ENCODE data around the gene HOXA5.

The HOXA5 gene

DNA sequence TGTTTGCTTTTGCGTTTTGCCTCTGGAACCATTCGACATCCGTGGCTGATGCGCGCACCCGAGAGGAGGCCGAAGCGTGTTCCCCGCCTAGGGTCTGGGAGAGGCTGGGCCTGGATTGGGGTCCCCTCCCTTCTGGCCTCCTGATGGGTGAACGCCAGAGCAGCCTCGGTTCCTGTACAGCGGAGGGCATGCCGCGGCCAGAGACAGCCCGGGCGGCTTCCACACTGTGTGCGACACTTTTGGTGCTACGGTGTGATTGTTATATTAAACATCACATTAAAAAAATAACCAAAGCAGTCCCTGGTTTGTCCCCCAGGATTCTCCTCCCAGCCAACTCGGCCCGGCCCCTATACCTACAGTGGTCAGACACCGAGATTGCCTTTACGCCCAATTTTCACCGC, 16.7 kb upstream of the HOXA5 start (continued):
- no peak for TF ChIP-seq ZNF473 (tag by site-specific recombination; IDR thresholded peaks at IDR 0.05)
- no peak for TF ChIP-seq ZNF133 (tag by site-specific recombination; IDR thresholded peaks at IDR 0.05)

DNA sequence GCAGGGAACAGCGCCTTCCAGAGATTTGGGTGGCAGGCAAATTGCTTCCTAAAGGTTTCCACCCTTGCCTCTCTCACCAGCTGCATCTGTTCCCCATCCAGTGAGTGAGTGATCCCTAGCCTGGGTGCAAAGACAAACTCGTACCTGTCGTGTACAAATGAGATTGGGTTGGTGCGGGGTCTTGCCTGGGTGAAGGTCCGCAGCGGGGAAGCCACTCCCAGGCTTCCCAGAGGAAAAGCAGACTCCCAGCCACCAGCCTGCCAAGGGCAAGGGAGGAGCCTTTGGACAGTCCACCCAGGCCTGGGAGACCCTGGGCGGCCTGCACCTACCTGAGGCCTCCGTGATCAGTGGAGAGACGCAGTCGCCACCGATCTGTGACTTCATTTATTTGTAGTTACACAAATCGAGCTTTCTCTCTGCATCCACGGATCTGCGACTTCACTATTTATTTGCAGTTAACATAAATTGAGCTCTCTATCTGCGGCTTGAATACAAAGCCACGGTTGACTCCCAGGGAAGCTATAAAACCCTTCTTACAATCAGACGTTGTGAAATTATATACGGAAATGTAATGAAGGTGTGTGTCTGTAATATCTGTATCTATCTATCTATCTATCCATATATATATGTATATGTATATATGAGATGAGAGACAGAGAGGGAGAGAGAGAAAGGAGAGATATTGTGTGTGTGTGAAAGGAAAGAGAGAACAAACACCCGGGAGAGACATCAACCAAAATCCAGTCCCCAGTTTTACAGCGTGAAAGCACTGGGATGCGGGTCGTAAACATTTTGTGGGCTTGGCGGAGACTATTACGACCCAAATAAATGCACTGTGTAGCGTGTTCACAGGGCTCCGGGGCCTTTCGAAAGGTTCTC, 16.0 kb upstream of the HOXA5 start:
- H3K4me3 ChIP-seq (ENCODE audit: low read depth, low read length) = no peak overlapping the region
- no peaks in the 10 kb centered on the region for H3K9me3 ChIP-seq (ENCODE audit: control insufficient read depth, insufficient read depth, low read depth, low read length)
- POLR2A ChIA-PET = interaction anchor here (0.6 to 1.5 kb wide), 5 partner anchors 10 to 876 kb away, joined by 3 to 5 read pairs (median 4); partner anchors contain the start of genes HOXA11, HOXA5 and HOXA6
- no peak for TF ChIP-seq ZNF530 (tag by site-specific recombination; IDR thresholded peaks at IDR 0.05; ENCODE audit: low read depth)
- TF ChIP-seq IKZF3 (tag by site-specific recombination; IDR thresholded peaks at IDR 0.05) = peak; percentile 59; the same call in 1 of the 2 replicates
- 0 out of 2 replicates have a peak, but pooled peaks have one; percentile 38 for TF ChIP-seq ZFP37 (tag by site-specific recombination; IDR thresholded peaks at IDR 0.05)
- no peak for TF ChIP-seq ZNF16 (tag by site-specific recombination; IDR thresholded peaks at IDR 0.05; ENCODE audit: low read depth)
- TF ChIP-seq WT1 (tag by site-specific recombination; IDR thresholded peaks at IDR 0.05) = 0 out of 2 replicates have a peak, but pooled peaks have one; percentile 34
- peak; percentile 37; the same call in 1 of the 2 replicates for TF ChIP-seq ZNF843 (tag by site-specific recombination; IDR thresholded peaks at IDR 0.05)
- TF ChIP-seq, protein P1, sequence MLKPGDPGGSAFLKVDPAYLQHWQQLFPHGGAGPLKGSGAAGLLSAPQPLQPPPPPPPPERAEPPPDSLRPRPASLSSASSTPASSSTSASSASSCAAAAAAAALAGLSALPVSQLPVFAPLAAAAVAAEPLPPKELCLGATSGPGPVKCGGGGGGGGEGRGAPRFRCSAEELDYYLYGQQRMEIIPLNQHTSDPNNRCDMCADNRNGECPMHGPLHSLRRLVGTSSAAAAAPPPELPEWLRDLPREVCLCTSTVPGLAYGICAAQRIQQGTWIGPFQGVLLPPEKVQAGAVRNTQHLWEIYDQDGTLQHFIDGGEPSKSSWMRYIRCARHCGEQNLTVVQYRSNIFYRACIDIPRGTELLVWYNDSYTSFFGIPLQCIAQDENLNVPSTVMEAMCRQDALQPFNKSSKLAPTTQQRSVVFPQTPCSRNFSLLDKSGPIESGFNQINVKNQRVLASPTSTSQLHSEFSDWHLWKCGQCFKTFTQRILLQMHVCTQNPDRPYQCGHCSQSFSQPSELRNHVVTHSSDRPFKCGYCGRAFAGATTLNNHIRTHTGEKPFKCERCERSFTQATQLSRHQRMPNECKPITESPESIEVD (tag by site-specific recombination; IDR thresholded peaks at IDR 0.05) = peak; percentile 39; the same call in 1 of the 2 replicates
- TF ChIP-seq KLF10 (tag by site-specific recombination; IDR thresholded peaks at IDR 0.05) = 0 out of 2 replicates have a peak, but pooled peaks have one; percentile 42
- no peak for TF ChIP-seq ZNF571 (tag by site-specific recombination; IDR thresholded peaks at IDR 0.05)
- no peak for TF ChIP-seq ZNF510 (tag by site-specific recombination; IDR thresholded peaks at IDR 0.05; ENCODE audit: insufficient replicate concordance)
- peak; percentile 66 for TF ChIP-seq ZNF366 (tag by site-specific recombination; conservative IDR thresholded peaks at IDR 0.05)
- 0 out of 2 replicates have a peak, but pooled peaks have one; percentile 18 for TF ChIP-seq ZXDB (tag by site-specific recombination; IDR thresholded peaks at IDR 0.05)
- TF ChIP-seq ZBTB48 (tag by site-specific recombination; IDR thresholded peaks at IDR 0.05) = peak; percentile 68
- CTCF ChIA-PET = interaction anchor here (0.6 to 1.6 kb wide), 14 partner anchors 10 to 1309 kb away, joined by 3 to 9 read pairs (median 4); no protein-coding TSS in a partner anchor
- H3K27ac ChIP-seq (ENCODE audit: extremely low read depth, low read depth, low read length) = peak overlapping the region; percentile 100
- H3K36me3 ChIP-seq (ENCODE audit: control insufficient read depth in 2 of 2, insufficient read depth in 1 of 2, low read length in 2 of 2) = peaks cover 18 to 23% of the 10 kb centered on the region in 2 experiments
- peaks cover 12% of the 10 kb centered on the region for H3K4me1 ChIP-seq (ENCODE audit: control insufficient read depth, insufficient read depth, low read length)

DNA sequence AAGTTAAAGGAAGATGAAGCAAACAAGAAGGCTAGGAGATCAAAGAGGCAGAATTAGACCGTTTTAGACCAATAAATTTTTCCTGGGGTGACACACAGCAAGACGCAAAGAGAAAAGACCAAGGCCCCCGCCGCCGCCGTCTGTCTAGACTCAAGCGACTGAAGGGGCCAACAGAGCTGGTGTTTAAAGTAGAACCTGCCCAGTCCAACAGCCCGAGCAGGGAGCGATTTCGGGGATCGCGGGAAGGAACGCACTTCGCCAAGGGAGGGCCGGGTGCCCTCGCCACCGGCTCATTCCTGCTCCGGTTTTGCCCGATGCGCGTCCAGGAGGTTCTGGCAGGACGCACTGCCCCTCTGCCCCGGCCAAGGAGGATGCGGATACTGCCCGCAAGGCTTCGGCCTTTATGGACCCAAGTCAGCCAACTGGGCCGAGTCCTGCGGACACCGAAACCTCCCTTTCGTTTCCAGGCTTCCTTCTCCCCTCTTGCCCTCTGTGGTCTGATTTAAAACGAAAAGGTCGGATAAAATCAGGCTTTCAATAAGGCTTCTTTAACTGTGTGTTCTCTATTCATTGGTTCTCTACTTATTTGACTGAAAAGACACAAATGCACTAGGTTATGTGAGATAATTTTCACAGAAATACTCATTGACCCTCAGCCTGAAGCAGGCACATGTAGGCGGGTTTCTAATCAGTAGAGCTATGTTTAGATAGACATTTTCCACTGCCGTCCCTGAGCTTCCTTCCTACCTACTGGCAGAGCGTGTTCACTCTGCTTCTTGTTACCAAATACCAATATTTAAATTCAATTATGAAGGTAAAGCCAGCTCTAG, 15.2 kb upstream of the HOXA5 start:
- H3K36me3 ChIP-seq (ENCODE audit: control insufficient read depth in 2 of 2, insufficient read depth in 1 of 2, low read length in 2 of 2) = peaks cover 14 to 19% of the 10 kb centered on the region in 2 experiments
- no peak overlapping the region for H3K4me3 ChIP-seq (ENCODE audit: low read depth, low read length)
- peaks cover 12% of the 10 kb centered on the region for H3K4me1 ChIP-seq (ENCODE audit: control insufficient read depth, insufficient read depth, low read length)
- 0 out of 2 replicates have a peak, but pooled peaks have one; percentile 2 for TF ChIP-seq ZNF596 (tag by site-specific recombination; IDR thresholded peaks at IDR 0.05)
- 0 out of 2 replicates have a peak, but pooled peaks have one; percentile 21 for TF ChIP-seq ZNF600 (tag by site-specific recombination; IDR thresholded peaks at IDR 0.05)
- 0 out of 2 replicates have a peak, but pooled peaks have one; percentile 6 for TF ChIP-seq ZFHX2 (tag by site-specific recombination; conservative IDR thresholded peaks at IDR 0.05)
- no peak for TF ChIP-seq HOXA7 (CRISPR knock-in tag; IDR thresholded peaks at IDR 0.05; ENCODE audit: borderline replicate concordance)
- CTCF ChIA-PET = interaction anchor here (0.6 to 1.6 kb wide), 11 partner anchors 9 to 1309 kb away, joined by 3 to 9 read pairs (median 3); no protein-coding TSS in a partner anchor
- no peaks in the 10 kb centered on the region for H3K9me3 ChIP-seq (ENCODE audit: control insufficient read depth, insufficient read depth, low read depth, low read length)
- peak overlapping the region; percentile 100 for H3K27ac ChIP-seq (ENCODE audit: extremely low read depth, low read depth, low read length)
- POLR2A ChIA-PET = interaction anchor here (0.5 to 2.3 kb wide), 5 partner anchors 9 to 48 kb away, joined by 4 to 17 read pairs (median 4); partner anchors contain the start of genes HOXA11 and HOXA5
